NT2/D1 (cell line): Measurements from ENCODE around the gene TSEN15.

Experiments
- SUZ12 ChIP-seq: IDR thresholded peaks from 2 replicates; pipeline ENCODE4 v1.6.1; 2011; ENCODE audit not compliant: insufficient read length, insufficient read depth; ENCODE audit errors: extremely low read depth
- ZNF274 ChIP-seq: IDR thresholded peaks from 2 replicates; pipeline ENCODE4 v1.6.1; 2011; ENCODE audit warnings: mild to moderate bottlenecking, low read depth, low read length

DNA sequence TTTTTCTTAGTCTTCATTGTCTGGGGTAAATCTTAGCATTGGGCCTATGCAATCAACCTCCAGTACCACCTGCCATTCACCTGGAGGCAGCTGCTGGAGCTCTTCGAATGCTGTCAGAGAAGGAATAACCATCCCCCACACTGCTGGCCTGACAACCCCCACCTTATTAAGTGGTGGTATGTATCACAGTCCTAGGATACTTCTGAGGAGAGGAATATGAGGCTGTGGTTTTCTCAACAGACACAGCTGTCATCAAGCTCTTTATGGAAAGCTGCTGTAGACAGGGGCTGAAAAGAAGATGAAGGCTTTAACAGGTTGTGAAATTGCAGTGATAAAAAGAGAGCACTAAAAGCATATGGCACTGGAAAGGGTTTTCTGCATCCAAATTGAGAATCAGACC lies 61.7 kb downstream of the TSEN15 start:
- TF ChIP-seq SUZ12 (no peak), ZNF274 (no peak)
